Coronary artery (tissue), 2 donors: Measurements from ENCODE around the gene CDA.
A peak's percentile ranks its signal among the peaks of the same experiment; 100 is the strongest.

Source experiments
- DNase-seq: peaks from one replicate; pipeline ENCODE4 v3.0.0-alpha.2; 2017; ENCODE audit warnings: low spot score
- H3K27ac ChIP-seq, 2 donors: fragments of 200-600 bp; sonication (generic); one replicate each; pipeline ENCODE4 v1.5.1; 2016 to 2019
- H3K4me3 ChIP-seq: fragments of 200-600 bp; sonication (generic); 2 replicates; pipeline ENCODE4 v1.5.1; 2016; ENCODE audit warnings: mild to moderate bottlenecking, moderate library complexity
- CTCF ChIP-seq: fragments of 200-600 bp; sonication (generic); IDR thresholded peaks from one replicate; pipeline ENCODE4 v1.5.1; 2019; ENCODE audit warnings: antibody characterized with exemption

The CDA gene

GRCh38 chr1:20634065-20634593 is 45.2 kb downstream of the CDA start:
- no peak for TF ChIP-seq CTCF
- DNase-seq: no peak
- Histone ChIP-seq H3K4me3 (peak overlapping the region; percentile 99), H3K27ac (peak overlapping the region; percentile 89 to 97)

- peak overlapping the region; percentile 99 for H3K4me3 ChIP-seq
- no peak overlapping the region for H3K27ac ChIP-seq
- no peak for DNase-seq
- no peak for TF ChIP-seq CTCF
These were observed 45.7 kb downstream of the CDA start for GRCh38 chr1:20634594-20635084.

- DNase-seq: no peak
- no peak overlapping the region for H3K27ac ChIP-seq
- no peak overlapping the region for H3K4me3 ChIP-seq
- no peak for TF ChIP-seq CTCF
These were observed 48.0 kb downstream of the CDA start for GRCh38 chr1:20636785-20637347.

- peak; percentile 73 for TF ChIP-seq CTCF
- no peak for DNase-seq
- H3K4me3 ChIP-seq: no peak overlapping the region
- H3K27ac ChIP-seq: no peak overlapping the region
These were observed 51.3 kb downstream of the CDA start for GRCh38 chr1:20640183-20640597.

- no peak overlapping the region for H3K4me3 ChIP-seq
- no peak for TF ChIP-seq CTCF
- DNase-seq: no peak
- H3K27ac ChIP-seq: no peak overlapping the region
These were observed 53.1 kb downstream of the CDA start for GRCh38 chr1:20641975-20642374.

GRCh38 chr1:20643080-20643479 is 54.2 kb downstream of the CDA start:
- Histone ChIP-seq H3K27ac (no peak overlapping the region), H3K4me3 (no peak overlapping the region)
- DNase-seq: no peak
- no peak for TF ChIP-seq CTCF

GRCh38 chr1:20644416-20644815 is 55.5 kb downstream of the CDA start:
- no peak for DNase-seq
- TF ChIP-seq CTCF: no peak
- Histone ChIP-seq H3K27ac (no peak overlapping the region), H3K4me3 (no peak overlapping the region)
